Activated CD4-positive, alpha-beta T cell treated with anti-CD3 and anti-CD28 coated beads, Interleukin-2, amount 10 ng/mL, durations not matched to agents 7 days and 5 days (primary cell): ENCODE data around the gene MCF2L2. TPM values are rescaled to one million over a fixed set of nuclear protein-coding genes. Genes with fewer than 3 reads are reported as not detected.
"Not testable (repeated sequence)": the region's sequence is repeated elsewhere in the genome, so short reads cannot be mapped to it uniquely, and the experiment has no call there.

ENCODE experiments used
- CTCF ChIA-PET: fragments of 350-600 bp; sonication (Branson Sonifier 250); formaldehyde crosslinking; loops from one replicate; lab custom pipeline; 2021; ENCODE audit warnings: antibody characterized with exemption; lab: Charles Lee
- POLR2A ChIA-PET: fragments of 350-600 bp; sonication (Branson Sonifier 250); formaldehyde crosslinking; loops from one replicate; lab custom pipeline; 2021; ENCODE audit warnings: antibody characterized with exemption; lab: Charles Lee
- DNase-seq: peaks from one replicate; pipeline ENCODE4 v3.0.0-alpha.2; 2020
- H3K27ac Mint-ChIP-seq: one replicate; pipeline ENCODE4 v1.8.0; 2021; ENCODE audit warnings: mild to moderate bottlenecking, moderate library complexity, mixed read lengths
- H3K27me3 Mint-ChIP-seq: one replicate; pipeline ENCODE4 v1.8.0; 2021; ENCODE audit warnings: mixed read lengths
- H3K36me3 Mint-ChIP-seq: one replicate; pipeline ENCODE4 v1.8.0; 2021; ENCODE audit warnings: low read depth, mixed read lengths
- H3K4me1 Mint-ChIP-seq: one replicate; pipeline ENCODE4 v1.8.0; 2021; ENCODE audit warnings: mixed read lengths
- H3K4me3 Mint-ChIP-seq: one replicate; pipeline ENCODE4 v1.8.0; 2021; ENCODE audit warnings: mild to moderate bottlenecking, moderate library complexity, mixed read lengths
- H3K9me3 Mint-ChIP-seq: one replicate; pipeline ENCODE4 v1.8.0; 2021; ENCODE audit warnings: mixed read lengths
- total RNA-seq, 2 experiments: library from RNA; stranded (reverse); gene quantifications; one replicate each; pipeline ENCODE4 v1.2.3, GENCODE V29; 2021

The MCF2L2 gene
- total RNA-seq, 2 experiments from 2014 or later = 3.6 to 5.4 TPM

GRCh38 chr3:183372911-183373310 is 55.5 kb downstream of the MCF2L2 start:
- ChIA-PET CTCF (interaction anchor here (0.5 to 1.0 kb wide), 4 partner anchors 156 to 994 kb away, joined by 3 to 5 read pairs (median 3); no protein-coding TSS in a partner anchor), POLR2A (no interaction called here)
- H3K4me3 Mint-ChIP-seq = no peak overlapping the region
- no peak for DNase-seq
- H3K27ac Mint-ChIP-seq = no peak overlapping the region
- H3K27me3 Mint-ChIP-seq = no peaks in the 10 kb centered on the region
- H3K9me3 Mint-ChIP-seq = no peaks in the 10 kb centered on the region
- H3K36me3 Mint-ChIP-seq = no peaks in the 10 kb centered on the region
- H3K4me1 Mint-ChIP-seq = peaks cover 14% of the 10 kb centered on the region

- POLR2A ChIA-PET, H3K27ac Mint-ChIP-seq, H3K27me3 Mint-ChIP-seq, DNase-seq, H3K36me3 Mint-ChIP-seq, H3K9me3 Mint-ChIP-seq, H3K4me3 Mint-ChIP-seq, H3K4me1 Mint-ChIP-seq: not testable (repeated sequence)
- CTCF ChIA-PET = interaction anchor here (0.6 to 0.8 kb wide), 2 partner anchors 69 to 326 kb away, joined by 4 to 5 read pairs; no protein-coding TSS in a partner anchor
Measured at GRCh38 chr3:183371600-183371968, 56.8 kb downstream of the MCF2L2 start.

DNA sequence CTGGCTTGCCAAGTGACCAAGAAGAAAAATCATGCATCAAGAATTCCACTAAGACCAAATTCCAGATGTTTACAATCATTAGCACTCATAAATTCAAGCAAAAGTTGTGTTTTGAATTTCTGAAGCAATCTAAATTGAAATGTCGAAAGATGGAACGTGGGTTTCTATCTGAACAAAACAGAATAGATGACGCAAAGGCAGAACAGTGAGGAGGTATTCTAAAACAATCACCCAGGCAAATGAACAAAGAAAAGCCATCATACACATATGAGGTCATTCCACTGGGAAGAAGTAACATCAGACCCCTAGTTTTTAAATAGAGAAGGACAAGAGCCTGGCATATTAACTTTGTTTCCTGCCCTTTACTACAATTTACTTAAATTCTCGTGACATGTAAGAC is 58.0 kb downstream of the MCF2L2 start:
- POLR2A ChIA-PET = interaction anchor here (0.7 kb wide), 1 partner anchor 21 kb away, joined by 3 read pairs; no protein-coding TSS in a partner anchor
- no peak for DNase-seq
- H3K36me3 Mint-ChIP-seq = no peaks in the 10 kb centered on the region
- no peaks in the 10 kb centered on the region for H3K9me3 Mint-ChIP-seq
- H3K4me1 Mint-ChIP-seq = peaks cover 18% of the 10 kb centered on the region
- H3K4me3 Mint-ChIP-seq = no peak overlapping the region
- no peak overlapping the region for H3K27ac Mint-ChIP-seq
- no peaks in the 10 kb centered on the region for H3K27me3 Mint-ChIP-seq
- CTCF ChIA-PET = interaction anchor here (1.6 kb wide), 1 partner anchor 119 kb away, joined by 3 read pairs; no protein-coding TSS in a partner anchor

GRCh38 chr3:183369627-183370026 is 58.8 kb downstream of the MCF2L2 start:
- no peaks in the 10 kb centered on the region for H3K9me3 Mint-ChIP-seq
- CTCF ChIA-PET = interaction anchor here (0.6 to 1.6 kb wide), 3 partner anchors 11 to 1022 kb away, joined by 3 read pairs; no protein-coding TSS in a partner anchor
- H3K27me3 Mint-ChIP-seq = no peaks in the 10 kb centered on the region
- no peak overlapping the region for H3K4me3 Mint-ChIP-seq
- POLR2A ChIA-PET = interaction anchor here (0.7 kb wide), 1 partner anchor 20 kb away, joined by 3 read pairs; no protein-coding TSS in a partner anchor
- H3K4me1 Mint-ChIP-seq = peaks cover 15% of the 10 kb centered on the region
- no peak for DNase-seq
- no peaks in the 10 kb centered on the region for H3K36me3 Mint-ChIP-seq
- H3K27ac Mint-ChIP-seq = no peak overlapping the region

GRCh38 chr3:183369117-183369516 is 59.3 kb downstream of the MCF2L2 start:
- no peak for DNase-seq
- Mint-ChIP-seq H3K27me3 (no peaks in the 10 kb centered on the region), H3K36me3 (no peaks in the 10 kb centered on the region), H3K4me3 (no peak overlapping the region), H3K9me3 (no peaks in the 10 kb centered on the region), H3K27ac (peak overlapping the region; percentile 39), H3K4me1 (peaks cover 15% of the 10 kb centered on the region)
- ChIA-PET CTCF (interaction anchor here (0.6 to 1.6 kb wide), 3 partner anchors 11 to 1022 kb away, joined by 3 read pairs; no protein-coding TSS in a partner anchor), POLR2A (no interaction called here)

DNA sequence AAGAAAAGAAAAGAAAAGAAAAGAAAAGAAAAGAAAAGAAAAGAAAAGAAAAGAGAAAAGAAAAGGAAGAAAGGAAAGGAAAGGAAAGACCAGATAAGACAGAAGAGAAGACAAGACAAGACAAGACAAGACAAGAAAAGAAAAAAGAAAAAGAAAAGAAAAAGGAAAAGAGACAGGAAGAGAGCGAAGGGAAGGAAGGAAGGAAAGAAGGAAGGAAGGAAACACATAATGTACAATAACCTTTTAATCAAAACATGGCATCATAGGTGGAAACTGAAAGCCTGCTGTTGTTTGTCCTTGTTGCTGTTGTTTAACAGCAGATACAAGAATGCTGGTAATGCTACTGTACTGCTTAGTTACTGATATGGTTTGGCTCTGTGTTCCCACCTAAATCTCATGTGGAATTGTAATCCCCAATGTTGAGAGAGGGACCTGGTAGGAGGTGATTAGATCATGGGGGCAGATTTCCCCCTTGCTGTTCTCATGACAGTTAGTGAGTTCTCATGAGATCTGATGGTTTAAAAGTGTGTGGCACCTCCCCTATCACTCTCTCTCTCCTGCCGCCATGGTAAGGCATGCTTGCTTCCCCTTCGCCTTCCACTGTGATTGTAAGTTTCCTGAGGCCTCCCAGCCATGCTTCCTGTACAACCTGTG is 67.3 kb downstream of the MCF2L2 start:
- POLR2A ChIA-PET = no interaction called here
- peaks cover 17% of the 10 kb centered on the region for H3K4me1 Mint-ChIP-seq
- no peak overlapping the region for H3K4me3 Mint-ChIP-seq
- H3K9me3 Mint-ChIP-seq = no peaks in the 10 kb centered on the region
- DNase-seq = no peak
- no peaks in the 10 kb centered on the region for H3K27me3 Mint-ChIP-seq
- peaks cover 2% of the 10 kb centered on the region for H3K36me3 Mint-ChIP-seq
- CTCF ChIA-PET = interaction anchor here (0.7 kb wide), 1 partner anchor 355 kb away, joined by 3 read pairs; no protein-coding TSS in a partner anchor
- H3K27ac Mint-ChIP-seq = no peak overlapping the region

- ChIA-PET CTCF (interaction anchor here (0.8 to 1.1 kb wide), 2 partner anchors 9 to 10 kb away, joined by 3 read pairs; no protein-coding TSS in a partner anchor), POLR2A (no interaction called here)
- no peak overlapping the region for H3K4me3 Mint-ChIP-seq
- no peaks in the 10 kb centered on the region for H3K9me3 Mint-ChIP-seq
- no peak overlapping the region for H3K27ac Mint-ChIP-seq
- peaks cover 2% of the 10 kb centered on the region for H3K36me3 Mint-ChIP-seq
- H3K27me3 Mint-ChIP-seq = no peaks in the 10 kb centered on the region
- peaks cover 10% of the 10 kb centered on the region for H3K4me1 Mint-ChIP-seq
- DNase-seq = no peak
Measured at GRCh38 chr3:183359036-183359435, 69.4 kb downstream of the MCF2L2 start.

DNA sequence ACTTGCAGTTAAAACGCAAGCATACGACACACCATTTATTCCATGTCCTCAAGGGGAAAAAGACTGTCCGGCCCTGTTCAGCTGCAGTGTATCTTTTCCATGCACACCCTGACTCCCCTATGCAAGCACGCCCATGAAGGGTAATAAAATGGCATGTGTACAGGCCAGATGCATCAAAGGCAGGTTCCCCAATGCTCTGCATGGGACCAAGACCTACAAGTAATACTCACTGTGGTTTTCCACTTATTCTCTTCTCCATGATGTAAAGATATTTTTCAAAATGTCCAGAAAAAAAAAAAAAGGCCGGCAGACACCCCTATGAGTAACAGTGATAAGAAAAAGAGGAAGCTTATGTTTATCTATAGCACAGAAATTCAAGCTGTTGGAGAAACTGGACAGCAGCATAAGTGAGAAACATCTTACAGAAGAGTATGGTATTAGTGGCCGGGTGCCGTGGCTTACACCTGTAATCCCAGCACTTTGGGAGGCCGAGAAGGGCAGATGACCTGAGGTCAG is 70.8 kb downstream of the MCF2L2 start:
- ChIA-PET POLR2A (interaction anchor here (0.7 kb wide), 1 partner anchor 92 kb away, joined by 5 read pairs; no protein-coding TSS in a partner anchor), CTCF (no interaction called here)
- peaks cover 10% of the 10 kb centered on the region for H3K4me1 Mint-ChIP-seq
- H3K27me3 Mint-ChIP-seq = no peaks in the 10 kb centered on the region
- no peaks in the 10 kb centered on the region for H3K9me3 Mint-ChIP-seq
- H3K4me3 Mint-ChIP-seq = no peak overlapping the region
- H3K36me3 Mint-ChIP-seq = peaks cover 2% of the 10 kb centered on the region
- no peak for DNase-seq
- H3K27ac Mint-ChIP-seq = no peak overlapping the region

DNA sequence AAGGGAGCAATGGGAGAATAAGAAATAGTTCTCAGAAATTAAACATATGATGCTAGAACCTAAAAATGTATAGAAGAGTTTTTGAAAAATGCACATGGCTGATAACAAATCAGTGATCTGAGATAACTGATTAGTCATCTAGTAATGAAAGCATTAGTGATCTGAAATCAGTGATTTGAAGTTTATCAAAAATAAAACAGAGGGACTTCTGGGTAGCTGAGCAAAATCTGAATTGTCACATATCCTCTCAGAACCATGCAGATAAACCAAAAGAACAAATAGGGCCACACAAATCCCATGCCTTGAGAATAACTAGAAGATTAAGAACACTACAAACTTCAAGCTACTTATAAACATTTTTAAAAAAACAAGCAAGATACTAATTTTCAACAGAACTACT is 71.5 kb downstream of the MCF2L2 start:
- peaks cover 2% of the 10 kb centered on the region for H3K36me3 Mint-ChIP-seq
- H3K4me1 Mint-ChIP-seq = peaks cover 10% of the 10 kb centered on the region
- ChIA-PET CTCF (no interaction called here), POLR2A (no interaction called here)
- no peaks in the 10 kb centered on the region for H3K27me3 Mint-ChIP-seq
- H3K4me3 Mint-ChIP-seq = no peak overlapping the region
- DNase-seq = no peak
- H3K9me3 Mint-ChIP-seq = no peaks in the 10 kb centered on the region
- no peak overlapping the region for H3K27ac Mint-ChIP-seq

DNA sequence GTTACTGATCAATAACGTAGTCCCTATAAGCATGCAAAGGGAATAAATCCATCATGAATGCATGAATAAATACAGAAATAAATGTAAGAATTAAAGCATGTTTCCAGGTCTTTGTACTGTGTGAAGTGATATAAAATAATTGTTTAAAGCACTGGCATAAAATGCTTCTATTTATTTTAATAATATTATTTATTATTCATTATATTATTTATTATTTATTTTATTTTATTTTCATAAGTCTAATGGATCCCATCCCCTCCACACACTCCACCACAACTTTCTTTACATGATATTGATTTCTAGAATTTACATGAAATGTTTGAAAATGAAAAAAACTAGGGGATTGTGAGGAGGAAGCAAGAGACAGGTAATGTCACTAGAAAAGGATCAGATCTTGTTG is 73.5 kb downstream of the MCF2L2 start:
- Mint-ChIP-seq H3K4me3 (no peak overlapping the region), H3K4me1 (peaks cover 17% of the 10 kb centered on the region), H3K27me3 (no peaks in the 10 kb centered on the region), H3K9me3 (no peaks in the 10 kb centered on the region), H3K27ac (no peak overlapping the region), H3K36me3 (peaks cover 2% of the 10 kb centered on the region)
- POLR2A ChIA-PET = no interaction called here
- CTCF ChIA-PET = interaction anchor here (0.6 kb wide), 1 partner anchor 674 kb away, joined by 3 read pairs; no protein-coding TSS in a partner anchor
- DNase-seq = no peak

- no peak overlapping the region for H3K4me3 Mint-ChIP-seq
- H3K4me1 Mint-ChIP-seq = peaks cover 22% of the 10 kb centered on the region
- H3K9me3 Mint-ChIP-seq = no peaks in the 10 kb centered on the region
- ChIA-PET POLR2A (no interaction called here), CTCF (no interaction called here)
- peaks cover 2% of the 10 kb centered on the region for H3K36me3 Mint-ChIP-seq
- no peak overlapping the region for H3K27ac Mint-ChIP-seq
- no peaks in the 10 kb centered on the region for H3K27me3 Mint-ChIP-seq
- DNase-seq = no peak
Measured at GRCh38 chr3:183354325-183354831, 74.0 kb downstream of the MCF2L2 start.

DNA sequence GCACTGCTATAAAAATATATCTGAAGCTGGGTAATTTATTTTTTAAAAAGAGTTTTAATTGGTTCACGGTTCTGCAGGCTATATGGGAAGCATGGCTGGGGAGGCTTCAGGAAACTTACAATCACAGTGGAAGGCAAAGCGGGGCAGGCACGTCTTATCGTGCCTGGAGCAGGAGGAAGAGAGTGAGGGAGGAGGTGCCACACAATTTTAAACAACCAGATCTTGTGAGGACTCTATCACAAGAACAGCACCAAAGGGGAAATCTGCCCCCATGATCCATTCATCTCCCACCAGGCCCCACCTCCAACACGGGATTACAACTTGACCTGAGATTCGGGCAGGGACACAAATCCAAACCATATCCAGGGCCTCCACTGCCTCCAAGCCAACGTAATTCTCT is 75.0 kb downstream of the MCF2L2 start:
- Mint-ChIP-seq H3K9me3 (no peaks in the 10 kb centered on the region), H3K27ac (no peak overlapping the region), H3K4me1 (peaks cover 30% of the 10 kb centered on the region), H3K36me3 (peaks cover 4% of the 10 kb centered on the region), H3K4me3 (no peak overlapping the region), H3K27me3 (no peaks in the 10 kb centered on the region)
- CTCF ChIA-PET = no interaction called here
- no peak for DNase-seq
- POLR2A ChIA-PET = no interaction called here

- Mint-ChIP-seq H3K4me1 (peaks cover 27% of the 10 kb centered on the region), H3K9me3 (peaks cover 8% of the 10 kb centered on the region), H3K27me3 (peaks cover 12% of the 10 kb centered on the region), H3K36me3 (peaks cover 14% of the 10 kb centered on the region), H3K27ac (peak overlapping the region; percentile 48), H3K4me3 (no peak overlapping the region)
- POLR2A ChIA-PET = no interaction called here
- CTCF ChIA-PET = no interaction called here
- DNase-seq = no peak
Measured at GRCh38 chr3:183350164-183350563, 78.3 kb downstream of the MCF2L2 start.
